NCI-H128 (cell line): ENCODE results near the gene MFSD8.
"Not testable (repeated sequence)": the region's sequence is repeated elsewhere in the genome, so short reads cannot be mapped to it uniquely, and the experiment has no call there.

Source experiments
- DNase-seq: peaks from one replicate; lab custom pipeline; 2025; ENCODE audit not compliant: unreplicated experiment; lab: John Stamatoyannopoulos, UW

Gene MFSD8

DNA sequence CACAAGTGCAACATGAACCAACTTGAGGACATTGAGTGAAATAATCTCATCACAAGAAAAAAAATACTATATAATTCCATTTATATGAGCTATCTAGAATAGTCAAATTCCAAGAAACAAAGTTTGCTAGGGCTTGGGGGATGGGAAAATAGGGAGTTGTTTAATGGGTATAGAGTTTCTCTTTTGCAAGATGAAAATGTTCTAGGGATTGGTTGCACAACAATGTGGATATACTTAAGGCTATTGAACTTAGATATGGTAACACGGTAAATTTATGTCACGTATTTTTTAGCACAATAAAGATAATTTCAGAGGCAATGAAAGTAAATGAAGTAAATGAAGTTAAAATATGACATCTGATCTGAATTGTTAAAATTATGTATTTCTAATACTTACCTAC is 7.9 kb downstream of the MFSD8 start:
- no peak for DNase-seq

DNA sequence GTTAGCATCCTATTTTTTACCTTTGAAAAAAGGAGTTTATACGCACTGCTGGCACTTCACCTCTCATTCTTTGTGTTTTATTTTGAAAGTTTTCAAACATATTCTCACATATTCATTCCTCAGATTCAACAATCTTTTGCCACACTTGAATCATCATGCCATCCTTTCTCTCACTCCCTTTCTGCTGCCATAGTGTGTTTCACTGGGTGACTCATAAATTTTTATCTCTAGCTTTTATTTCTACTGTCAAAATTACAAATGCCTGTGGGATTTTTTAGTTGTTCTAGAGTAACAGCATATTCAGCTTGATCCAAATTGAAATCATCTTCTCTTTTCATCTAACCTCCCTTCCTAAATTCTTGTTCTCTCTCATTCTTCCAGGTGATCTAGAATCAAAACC is 28.0 kb downstream of the MFSD8 start:
- DNase-seq, result no peak

DNA sequence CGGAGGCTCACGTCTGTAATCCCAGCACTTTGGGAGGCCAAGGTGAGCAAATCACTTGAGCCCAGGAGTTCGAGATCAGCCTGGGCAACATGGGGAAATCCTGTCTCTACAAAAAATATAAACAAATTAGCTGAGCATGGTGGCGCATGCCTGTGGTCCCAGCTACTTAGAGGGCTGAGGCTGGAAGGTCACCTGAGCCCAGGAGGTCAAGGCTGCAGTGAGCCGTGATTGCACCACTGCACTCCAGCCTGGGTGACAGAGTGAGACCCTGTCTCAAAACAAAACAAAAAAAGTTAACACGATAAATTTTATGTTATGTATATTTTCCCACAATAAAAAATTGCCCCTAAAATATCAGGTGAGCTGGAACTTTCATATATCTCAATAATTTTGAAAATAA is 33.1 kb downstream of the MFSD8 start:
- not testable (repeated sequence) for DNase-seq

DNA sequence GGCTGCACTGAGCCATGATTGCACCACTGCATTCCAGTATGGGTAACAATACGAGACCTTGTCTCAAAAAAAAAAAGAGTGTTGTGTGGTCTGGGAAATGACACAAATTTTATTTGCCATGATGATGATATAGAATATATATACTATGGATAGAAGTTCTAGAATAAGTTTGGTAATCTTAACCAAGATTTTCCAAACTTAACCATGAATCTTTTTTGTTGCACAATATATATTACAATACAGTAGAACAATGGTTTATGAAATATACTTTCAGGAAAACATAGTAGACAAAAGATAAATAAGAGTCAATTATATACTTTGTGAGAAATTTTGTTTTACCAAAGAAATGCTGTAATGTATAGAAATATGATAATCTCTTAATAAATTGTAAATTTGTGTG is 34.8 kb downstream of the MFSD8 start:
- DNase-seq, result no peak

DNA sequence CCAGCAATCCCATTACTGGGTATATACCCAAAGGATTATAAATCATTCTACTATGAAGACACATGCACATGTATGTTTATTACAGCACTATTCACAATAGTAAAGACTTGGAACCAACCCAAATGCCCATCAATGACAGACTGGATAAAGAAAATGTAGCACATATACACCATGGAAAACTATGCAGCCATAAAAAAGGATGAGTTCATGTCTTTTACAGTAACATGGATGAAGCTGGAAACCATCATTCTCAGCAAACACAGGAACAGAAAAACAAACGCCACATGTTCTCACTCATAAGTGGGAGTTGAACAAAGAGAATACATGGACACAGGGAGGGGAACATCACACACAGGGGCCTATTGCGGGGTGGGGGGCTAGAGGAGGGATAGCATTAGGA is 39.3 kb downstream of the MFSD8 start:
- not testable (repeated sequence) for DNase-seq

DNA sequence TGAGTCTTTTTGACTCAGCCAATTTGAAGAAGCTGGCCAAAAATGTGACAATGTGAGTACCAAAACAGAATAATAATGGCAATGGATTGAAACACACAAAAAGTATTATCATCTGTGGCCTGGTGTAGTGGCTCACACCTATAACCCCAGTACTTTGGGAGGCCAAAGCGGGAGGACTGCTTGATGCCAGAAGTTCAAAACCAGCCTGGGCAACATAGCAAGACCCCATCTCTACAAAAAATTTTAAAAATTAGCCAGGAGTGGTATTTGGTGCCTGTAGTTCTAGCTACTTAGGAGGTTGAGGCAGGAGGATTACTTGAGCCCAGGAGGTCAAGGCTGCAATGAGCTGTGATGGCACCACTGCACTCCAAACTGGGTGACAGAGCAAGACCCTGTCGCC is 42.7 kb downstream of the MFSD8 start:
- DNase-seq, result no peak

DNA sequence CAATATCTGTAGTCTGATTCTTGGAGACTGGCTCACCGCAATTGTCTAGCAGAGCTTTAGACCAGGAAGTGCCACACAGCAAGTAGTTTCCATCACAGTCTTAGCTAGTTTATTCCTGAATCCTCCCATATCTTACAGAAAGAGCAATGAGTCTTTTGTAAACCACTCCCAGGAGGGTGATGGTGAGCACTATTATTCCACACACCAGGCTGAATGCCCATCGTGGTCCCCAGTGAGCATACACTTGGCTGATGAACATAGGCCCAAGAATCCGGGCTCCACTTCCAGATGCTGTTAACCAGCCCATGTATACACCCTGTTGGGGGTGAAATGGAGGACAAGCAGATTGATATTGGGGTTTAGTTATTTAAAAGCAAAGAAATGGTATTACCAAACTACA is 44.5 kb downstream of the MFSD8 start:
- no peak for DNase-seq

DNA sequence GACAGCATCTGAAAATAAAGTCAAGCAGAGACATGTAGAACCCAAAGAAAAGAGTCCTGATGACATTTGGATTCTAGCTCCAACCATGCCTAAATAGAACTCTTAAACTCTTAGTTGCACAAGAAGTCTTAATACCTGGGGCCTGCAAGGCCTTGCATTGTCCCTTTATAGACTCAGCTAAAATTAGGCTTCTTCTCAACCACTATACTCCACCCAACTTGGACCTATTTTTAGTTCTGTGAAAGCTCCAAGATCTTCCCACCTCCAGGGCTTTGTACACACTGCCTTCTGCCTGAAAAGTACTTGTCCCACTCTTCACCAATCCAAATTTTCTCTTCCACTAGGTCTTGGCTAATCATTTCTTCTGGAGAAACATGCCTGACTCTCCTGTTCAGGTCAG is 47.8 kb downstream of the MFSD8 start:
- no peak for DNase-seq

DNA sequence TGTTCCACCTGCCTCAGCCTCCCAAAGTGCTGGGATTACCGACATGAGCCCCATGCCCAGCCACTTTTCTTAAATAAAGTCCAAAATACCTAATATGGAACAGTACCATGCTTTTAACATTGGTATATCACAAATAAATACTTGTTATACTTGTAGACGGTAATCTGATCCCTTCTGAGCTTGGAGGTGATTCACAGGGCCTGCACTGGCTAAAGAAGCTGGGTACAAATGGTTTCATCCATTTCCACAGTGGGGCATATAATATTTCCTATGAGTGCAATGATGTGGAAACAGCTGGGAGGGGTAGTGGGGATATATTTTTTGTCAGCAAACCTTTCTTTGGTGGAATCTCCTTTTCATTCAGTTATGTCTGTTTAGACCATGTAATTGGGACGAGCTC is 48.5 kb downstream of the MFSD8 start:
- no peak for DNase-seq

DNA sequence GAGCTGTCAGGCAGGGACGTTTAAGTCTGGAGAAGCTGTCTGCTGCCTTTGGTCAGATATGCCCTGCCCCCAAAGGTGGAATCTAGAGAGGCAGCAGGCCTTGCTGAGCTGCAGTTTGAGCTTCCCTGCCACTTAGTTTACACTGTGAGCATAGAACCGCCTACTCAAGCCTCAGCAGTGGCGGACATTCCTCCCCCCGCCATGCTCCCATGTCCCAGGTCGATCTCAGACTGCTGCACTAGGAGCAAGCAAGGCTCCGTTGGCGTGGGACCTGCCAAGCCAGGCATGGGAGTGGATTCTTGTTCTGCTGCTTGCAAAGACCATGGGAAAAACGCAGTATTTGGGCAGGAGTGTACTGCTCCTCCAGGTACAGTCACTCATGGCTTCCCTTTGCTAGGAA is 59.9 kb downstream of the MFSD8 start:
- no peak for DNase-seq

DNA sequence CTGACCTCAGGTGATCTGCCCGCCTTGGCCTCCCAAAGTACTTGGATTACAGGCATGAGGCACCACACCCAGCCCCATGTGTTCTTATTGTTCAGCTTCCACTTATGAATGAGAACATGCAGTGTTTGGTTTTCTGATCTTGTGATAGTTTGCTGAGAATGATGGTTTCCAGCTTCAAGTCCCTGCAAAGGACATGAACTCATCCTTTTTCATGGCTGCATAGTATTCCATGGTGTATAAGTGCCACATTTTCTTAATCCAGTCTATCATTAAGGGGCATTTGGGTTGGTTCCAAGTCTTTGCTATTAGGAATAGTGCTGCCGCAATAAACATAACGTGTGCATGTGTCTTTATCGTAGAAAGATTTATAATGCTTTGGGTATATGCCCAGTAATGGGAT is 65.3 kb downstream of the MFSD8 start:
- DNase-seq, result not testable (repeated sequence)

DNA sequence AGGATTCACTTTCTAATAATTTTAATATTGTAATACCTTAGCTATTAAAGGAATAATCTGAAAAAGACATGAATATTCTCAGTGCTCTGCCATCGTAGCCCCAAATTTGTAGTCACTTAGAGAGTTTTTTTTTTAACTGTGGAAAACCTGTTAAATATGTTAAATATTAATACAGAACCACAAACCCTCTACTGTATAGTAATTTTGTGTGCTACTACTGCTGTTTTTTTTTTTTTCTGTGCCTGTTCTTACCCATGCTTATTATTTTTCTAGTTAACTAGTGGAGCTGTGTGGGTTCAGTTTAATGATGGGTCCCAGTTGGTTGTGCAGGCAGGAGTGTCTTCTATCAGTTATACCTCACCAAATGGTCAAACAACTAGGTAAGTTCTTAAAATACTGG is 68.4 kb downstream of the MFSD8 start:
- no peak for DNase-seq

DNA sequence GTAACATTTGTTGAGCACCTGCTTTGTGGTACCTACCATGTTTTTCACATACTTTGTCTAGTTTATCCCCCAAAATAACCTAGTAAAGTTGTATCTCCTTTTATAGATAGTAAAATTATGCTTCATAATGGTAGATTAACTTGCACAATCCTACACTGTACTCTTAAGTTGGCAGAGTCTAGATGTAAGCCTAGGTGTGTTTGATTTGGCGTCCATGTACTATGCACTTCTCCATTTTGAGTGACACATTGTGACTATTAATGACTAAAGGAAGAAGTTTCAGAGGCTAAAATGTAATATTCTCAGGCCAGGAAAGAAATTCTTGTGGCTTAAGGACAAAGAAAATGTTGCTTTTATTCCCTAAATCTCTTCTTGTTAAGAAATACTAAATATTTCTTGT is 68.9 kb downstream of the MFSD8 start:
- no peak for DNase-seq

DNA sequence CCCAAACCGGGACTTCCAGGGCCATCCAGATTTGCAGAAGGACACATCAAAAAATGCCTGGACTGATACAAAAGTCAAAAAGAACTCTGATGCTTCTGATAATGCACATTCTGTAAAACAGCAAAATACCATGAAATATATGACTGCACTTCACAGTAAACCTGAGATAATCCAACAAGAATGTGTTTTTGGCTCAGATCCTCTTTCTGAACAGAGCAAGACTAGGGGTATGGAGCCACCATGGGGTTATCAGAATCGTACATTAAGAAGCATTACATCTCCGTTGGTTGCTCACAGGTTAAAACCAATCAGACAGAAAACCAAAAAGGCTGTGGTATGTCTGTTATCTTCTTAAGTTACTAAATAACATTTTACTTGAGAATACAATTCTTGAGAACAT is 75.1 kb downstream of the MFSD8 start:
- DNase-seq, result no peak

DNA sequence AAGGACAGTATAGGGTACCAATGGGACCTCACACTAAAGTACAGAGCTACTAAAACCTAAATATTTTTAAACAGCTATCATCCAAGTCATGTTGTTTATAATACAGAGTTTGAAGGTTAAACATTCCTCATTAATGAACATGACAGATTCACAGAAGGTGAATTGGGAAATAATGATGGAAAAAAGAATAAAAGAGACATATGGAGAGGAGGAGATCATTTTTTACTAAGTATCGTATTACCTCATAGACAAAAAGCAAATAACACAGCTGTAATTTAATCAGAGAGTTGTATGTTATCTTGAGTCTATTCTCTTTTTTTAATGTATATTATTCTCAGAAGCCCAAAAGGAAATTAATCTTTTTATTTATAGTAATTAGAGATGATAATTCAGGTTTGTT is 76.4 kb downstream of the MFSD8 start:
- no peak for DNase-seq

DNA sequence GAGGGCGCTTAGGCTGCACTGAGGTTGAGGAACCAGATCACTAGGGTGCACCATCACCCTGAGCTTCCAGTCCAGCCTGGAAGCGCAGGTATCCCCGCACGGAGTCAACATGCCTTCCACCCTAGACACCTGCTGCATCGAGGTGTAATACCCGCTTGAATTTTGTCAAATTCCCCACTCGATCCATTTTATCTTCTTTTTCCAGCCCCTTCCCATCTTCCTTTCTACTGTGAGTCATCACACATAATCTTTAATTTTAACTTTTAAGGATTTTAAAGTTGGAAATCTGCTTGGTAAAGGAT is 83.5 kb downstream of the MFSD8 start:
- DNase-seq, result no peak

DNA sequence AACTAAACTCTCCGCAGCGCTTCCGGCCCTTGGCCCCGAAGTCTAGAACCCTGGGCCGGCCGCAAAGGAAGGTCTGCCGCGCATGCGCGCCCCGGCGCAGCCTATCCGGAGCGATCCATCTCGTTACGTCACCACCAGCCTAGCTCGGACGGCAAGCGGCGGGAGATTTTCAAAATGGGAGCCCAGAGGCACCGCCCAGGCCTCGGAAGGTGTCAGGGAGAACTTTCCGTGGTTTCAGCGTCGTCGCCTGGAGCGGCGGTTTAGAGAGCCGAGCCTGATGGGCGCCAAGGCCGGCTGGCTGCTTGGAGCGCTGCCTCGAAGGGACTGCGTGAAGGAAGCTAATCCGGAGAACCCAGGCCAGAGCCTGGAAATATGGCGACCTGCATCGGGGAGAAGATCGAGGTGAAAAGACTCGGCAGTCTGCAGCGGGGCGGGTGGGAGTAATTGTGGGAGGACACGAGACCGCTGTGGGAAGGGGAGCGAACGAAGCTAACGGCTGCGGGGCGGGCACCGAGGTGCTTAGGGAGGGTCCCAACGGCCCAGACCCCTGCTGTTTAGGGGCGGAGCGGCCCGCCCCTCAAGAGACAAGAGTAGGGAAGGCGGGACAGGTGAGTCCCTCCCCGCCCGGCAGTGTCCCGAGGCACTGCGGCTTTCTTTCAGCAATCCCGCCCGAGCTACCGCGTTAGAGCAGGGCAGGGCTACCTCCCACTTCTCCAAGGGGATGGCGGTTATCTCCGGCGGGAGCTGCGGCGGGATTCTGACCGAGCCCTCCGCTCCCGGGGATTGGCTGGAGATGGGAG is 84.0 kb downstream of the MFSD8 start, which contains the start of gene PLK4:
PLK4 (plus strand) TSS at position 131 of the 800 bp plus-strand sequence; CDS start at position 373, 242 bp downstream.
- peak; percentile 81 for DNase-seq

DNA sequence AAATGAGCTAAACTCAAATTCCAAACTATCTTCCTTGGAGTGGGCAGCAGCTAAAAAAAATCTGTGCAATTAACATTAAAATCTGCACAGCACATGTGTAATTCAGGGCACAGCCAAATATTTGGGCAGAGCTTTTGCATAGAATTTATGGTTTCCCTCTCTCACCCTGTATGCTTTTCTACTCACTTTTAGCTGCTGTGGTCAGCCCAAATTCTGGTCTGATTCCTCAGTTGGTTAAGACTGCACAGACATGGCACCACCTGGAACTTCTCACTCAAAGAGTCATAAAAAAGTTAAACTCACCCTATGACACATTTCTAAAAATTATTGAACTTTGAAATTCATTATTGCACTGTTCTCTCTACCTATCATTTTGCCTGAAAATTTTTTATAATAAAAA is 89.2 kb downstream of the MFSD8 start:
- DNase-seq, result no peak

DNA sequence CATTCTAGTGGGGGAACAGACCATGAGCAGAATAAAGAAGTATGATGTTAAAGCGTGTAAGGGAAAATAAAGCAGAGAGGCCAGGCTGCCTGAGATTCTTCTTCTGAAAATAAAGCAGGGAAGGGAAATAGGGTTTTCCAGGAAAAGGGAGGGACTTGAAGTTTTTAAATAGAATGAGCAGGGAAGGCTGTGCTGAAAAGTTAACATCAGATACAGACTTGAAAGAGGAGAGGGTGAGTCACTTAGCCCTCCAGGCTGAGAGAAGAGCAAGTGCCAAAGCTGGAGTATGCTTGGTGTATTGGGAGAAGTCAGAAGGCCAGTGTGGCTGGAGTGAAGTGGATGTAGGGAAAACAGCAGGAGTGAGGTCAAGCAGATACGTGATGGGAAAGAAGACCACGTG is 94.3 kb downstream of the MFSD8 start:
- no peak for DNase-seq

DNA sequence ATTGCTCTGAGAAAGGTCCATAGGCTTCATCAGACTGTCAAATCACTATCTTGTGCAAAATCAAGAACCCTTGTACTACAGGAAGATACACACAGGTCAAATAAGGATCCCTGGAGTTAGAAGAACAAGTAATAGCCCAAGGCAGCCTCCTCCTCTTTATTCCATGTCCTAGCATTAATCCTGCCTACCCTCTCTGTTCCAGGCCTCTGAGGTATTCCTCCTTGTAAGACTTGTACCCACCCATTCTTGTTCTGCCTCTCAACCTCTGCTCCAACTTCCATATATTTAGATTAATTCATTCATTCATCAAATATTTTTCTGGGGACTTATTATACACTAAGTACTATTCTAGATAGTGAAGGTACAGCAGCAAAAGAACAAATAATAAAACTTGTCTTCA is 94.7 kb downstream of the MFSD8 start:
- no peak for DNase-seq

DNA sequence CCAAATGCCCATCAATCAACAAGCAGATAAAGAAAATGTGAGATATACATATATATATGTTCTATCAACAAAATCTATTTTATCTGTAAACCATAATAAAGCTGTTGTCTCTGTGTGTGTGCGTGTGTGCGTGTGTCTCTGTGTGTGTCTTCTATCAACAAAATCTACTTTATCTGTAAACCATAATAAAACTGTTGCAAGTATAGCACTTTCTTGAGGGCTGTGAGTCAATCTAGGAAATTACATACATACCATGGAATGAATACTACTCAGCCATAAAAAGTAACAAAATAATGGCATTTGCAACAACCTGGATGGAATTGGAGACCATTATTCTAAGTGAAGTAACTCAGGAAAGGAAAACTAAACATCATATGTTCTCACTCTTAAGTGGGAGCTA is 96.8 kb downstream of the MFSD8 start:
- no peak for DNase-seq
